HG02642 (cell line): ENCODE measurements around the gene MAML2.

ENCODE experiments used
- ATAC-seq: cut with Tn5 transposase; IDR thresholded peaks from one replicate; pipeline ENCODE4 v1.9.1; 2021; ENCODE audit warnings: mild to moderate bottlenecking; ENCODE audit not compliant: unreplicated experiment, poor library complexity

The MAML2 gene

GRCh38 chr11:96114178-96115064 lies 228.6 kb downstream of the MAML2 start:
- no peak for ATAC-seq

- ATAC-seq = no peak
Measured at GRCh38 chr11:96113193-96113681, 229.8 kb downstream of the MAML2 start.

- ATAC-seq = peak; percentile 96
Measured at GRCh38 chr11:96112192-96113128, 230.5 kb downstream of the MAML2 start.

GRCh38 chr11:96111308-96111707 lies 231.7 kb downstream of the MAML2 start:
- ATAC-seq = no peak

GRCh38 chr11:96110302-96110701 lies 232.7 kb downstream of the MAML2 start:
- ATAC-seq = no peak

GRCh38 chr11:96109331-96110030 lies 233.5 kb downstream of the MAML2 start:
- ATAC-seq = no peak

- ATAC-seq = no peak
Measured at GRCh38 chr11:96107143-96107824, 235.7 kb downstream of the MAML2 start.

- ATAC-seq = no peak
Measured at GRCh38 chr11:96106645-96107044, 236.3 kb downstream of the MAML2 start.

- ATAC-seq = no peak
Measured at GRCh38 chr11:96105944-96106343, 237.1 kb downstream of the MAML2 start.

- no peak for ATAC-seq
Measured at GRCh38 chr11:96105197-96105895, 237.6 kb downstream of the MAML2 start.

GRCh38 chr11:96104496-96104895 lies 238.5 kb downstream of the MAML2 start:
- ATAC-seq = no peak

GRCh38 chr11:96103721-96104120 lies 239.3 kb downstream of the MAML2 start:
- ATAC-seq = no peak

- no peak for ATAC-seq
Measured at GRCh38 chr11:96103102-96103501, 239.9 kb downstream of the MAML2 start.

- ATAC-seq = no peak
Measured at GRCh38 chr11:96102664-96103078, 240.3 kb downstream of the MAML2 start.

- no peak for ATAC-seq
Measured at GRCh38 chr11:96101146-96101545, 241.8 kb downstream of the MAML2 start.

- no peak for ATAC-seq
Measured at GRCh38 chr11:96098511-96099241, 244.3 kb downstream of the MAML2 start.

- no peak for ATAC-seq
Measured at GRCh38 chr11:96097844-96098421, 245.1 kb downstream of the MAML2 start.

- ATAC-seq = no peak
Measured at GRCh38 chr11:96096360-96096759, 246.6 kb downstream of the MAML2 start.
